OCI-LY3 (cell line): ENCODE measurements around the gene MYBPC3.

Experiments used
- H2AFZ ChIP-seq: fragments of 200-600, 300-600 bp; shearing (Covaris generic); 2 replicates; pipeline ENCODE4 v1.6.0; 2014; ENCODE audit warnings: antibody characterized with exemption, low read depth, low read length
- H3K27ac ChIP-seq: fragments of 200-600, 300-600 bp; sonication (generic); 2 replicates; pipeline ENCODE4 v1.5.1; 2014; ENCODE audit warnings: mild to moderate bottlenecking, low read length, moderate library complexity, mixed read lengths
- H3K27me3 ChIP-seq: fragments of 200-600, 300-600 bp; sonication (generic); 2 replicates; pipeline ENCODE4 v1.6.1; 2014; ENCODE audit warnings: low read depth, low read length, mixed read lengths
- H3K36me3 ChIP-seq: fragments of 200-600, 300-600 bp; sonication (generic); replicated peaks from 2 replicates; pipeline ENCODE3; 2014; ENCODE audit warnings: low read depth, low read length, mixed read lengths
- H3K4me1 ChIP-seq: fragments of 300-600, 200-600 bp; sonication (generic); 2 replicates; pipeline ENCODE4 v1.6.1; 2014; ENCODE audit warnings: low read length, mixed read lengths
- H3K4me2 ChIP-seq: fragments of 200-600, 300-600 bp; sonication (generic); 2 replicates; pipeline ENCODE4 v1.6.1; 2014; ENCODE audit warnings: low read length, mixed read lengths
- H3K4me3 ChIP-seq: fragments of 300-600, 200-600 bp; sonication (generic); 2 replicates; pipeline ENCODE4 v1.5.1; 2014; ENCODE audit warnings: antibody characterized with exemption, mild to moderate bottlenecking, low read length, moderate library complexity
- H3K79me2 ChIP-seq: fragments of 300-600, 200-600 bp; shearing (Covaris generic); 2 replicates; pipeline ENCODE4 v1.6.1; 2014; ENCODE audit warnings: mild to moderate bottlenecking, low read length, mixed read lengths
- H3K9ac ChIP-seq: fragments of 300-600, 200-600 bp; shearing (Covaris generic); 2 replicates; pipeline ENCODE4 v1.6.0; 2014; ENCODE audit warnings: mild to moderate bottlenecking, low read length, moderate library complexity
- H3K9me3 ChIP-seq: fragments of 200-600, 300-600 bp; shearing (Covaris generic); 2 replicates; pipeline ENCODE4 v1.6.1; 2014; ENCODE audit warnings: low read length, mixed read lengths; ENCODE audit not compliant: insufficient read depth
- H4K20me1 ChIP-seq: fragments of 200-600, 300-600 bp; sonication (generic); 2 replicates; pipeline ENCODE4 v1.6.1; 2016; ENCODE audit warnings: low read length, mixed read lengths; ENCODE audit not compliant: insufficient read depth
- CTCF ChIP-seq: fragments of 200-600, 300-600 bp; sonication (generic); IDR thresholded peaks from 2 replicates; pipeline ENCODE4 v1.5.1; 2014; ENCODE audit warnings: antibody characterized with exemption, low read length, low read depth
- EZH2phosphoT487 ChIP-seq: fragments of 200-600 bp; shearing (Covaris generic); IDR thresholded peaks from 2 replicates; pipeline ENCODE4 v1.6.1; 2018; ENCODE audit warnings: antibody characterized with exemption, mixed run types, low read depth

The MYBPC3 gene

GRCh38 chr11:47388697-47389576 lies 36.4 kb upstream of the MYBPC3 start:
- peaks cover 28% of the 10 kb centered on the region for H3K4me1 ChIP-seq
- no peaks in the 10 kb centered on the region for H3K27me3 ChIP-seq
- H3K9me3 ChIP-seq = no peaks in the 10 kb centered on the region
- no peaks in the 10 kb centered on the region for H4K20me1 ChIP-seq
- no peaks in the 10 kb centered on the region for H3K36me3 ChIP-seq
- no peak overlapping the region for H3K4me3 ChIP-seq
- no peaks in the 10 kb centered on the region for H3K79me2 ChIP-seq
- H3K27ac ChIP-seq = no peak overlapping the region
- TF ChIP-seq CTCF = no peak
- TF ChIP-seq EZH2phosphoT487 = no peak
- H3K4me2 ChIP-seq = no peak overlapping the region
- no peak overlapping the region for H3K9ac ChIP-seq
- H2AFZ ChIP-seq = no peak overlapping the region

DNA sequence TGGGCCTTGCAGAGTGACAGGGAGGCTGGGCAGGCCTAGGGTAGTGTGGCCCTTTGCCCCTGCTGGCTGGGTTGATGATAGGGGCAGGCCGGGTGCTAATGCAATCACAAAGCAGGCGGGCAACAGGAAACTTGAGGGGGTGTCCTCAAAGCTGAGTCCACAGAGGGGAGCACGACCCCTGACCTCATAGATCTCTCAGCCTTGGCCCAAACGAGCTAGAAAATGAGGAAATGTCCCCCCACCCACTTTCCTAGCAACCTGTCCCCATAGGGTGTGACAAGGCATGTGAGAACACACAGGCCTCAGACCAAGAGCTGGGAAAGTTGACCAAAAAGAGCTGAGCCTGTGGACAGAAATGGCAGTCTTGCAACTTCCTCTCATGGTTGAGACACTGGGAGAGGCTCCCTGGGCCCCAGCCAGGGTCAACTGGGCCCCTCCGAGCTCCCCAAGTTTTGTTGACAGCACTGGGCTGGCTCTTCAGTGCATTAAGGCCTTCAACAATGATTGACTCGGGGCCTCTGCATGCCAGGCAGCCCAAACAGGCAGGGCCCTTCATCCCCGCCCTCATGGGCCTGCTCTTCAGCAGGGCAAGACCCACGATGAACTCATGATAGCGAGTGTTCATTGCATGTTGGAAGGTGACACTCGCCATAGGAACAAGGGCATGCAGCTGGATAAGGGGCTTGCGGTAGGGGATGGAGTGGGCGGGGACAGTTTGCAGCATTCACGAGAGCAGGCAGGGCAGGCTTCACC lies 35.6 kb upstream of the MYBPC3 start:
- no peak for TF ChIP-seq CTCF
- no peak for TF ChIP-seq EZH2phosphoT487
- H3K9me3 ChIP-seq = no peaks in the 10 kb centered on the region
- H3K79me2 ChIP-seq = no peaks in the 10 kb centered on the region
- no peak overlapping the region for H3K4me3 ChIP-seq
- H4K20me1 ChIP-seq = no peaks in the 10 kb centered on the region
- H3K4me1 ChIP-seq = peaks cover 19% of the 10 kb centered on the region
- no peaks in the 10 kb centered on the region for H3K36me3 ChIP-seq
- H3K9ac ChIP-seq = no peak overlapping the region
- no peak overlapping the region for H3K27ac ChIP-seq
- no peak overlapping the region for H2AFZ ChIP-seq
- no peak overlapping the region for H3K4me2 ChIP-seq
- H3K27me3 ChIP-seq = no peaks in the 10 kb centered on the region

- Histone ChIP-seq H3K9me3 (no peaks in the 10 kb centered on the region), H3K36me3 (no peaks in the 10 kb centered on the region), H3K4me3 (no peak overlapping the region), H4K20me1 (no peaks in the 10 kb centered on the region), H3K27me3 (no peaks in the 10 kb centered on the region), H3K27ac (no peak overlapping the region), H3K9ac (no peak overlapping the region), H3K4me1 (no peaks in the 10 kb centered on the region), H3K4me2 (no peak overlapping the region), H3K79me2 (no peaks in the 10 kb centered on the region), H2AFZ (no peak overlapping the region)
- TF ChIP-seq CTCF = no peak
- TF ChIP-seq EZH2phosphoT487 = no peak
Observed at GRCh38 chr11:47384498-47384897, 32.0 kb upstream of the MYBPC3 start.

- Histone ChIP-seq H3K9me3 (no peaks in the 10 kb centered on the region), H3K4me1 (peaks cover 9% of the 10 kb centered on the region)
Observed at GRCh38 chr11:47383071-47383470, 30.6 kb upstream of the MYBPC3 start.

More at GRCh38 chr11:47383071-47383470, 30.6 kb upstream of the MYBPC3 start:
- Histone ChIP-seq H3K79me2 (peaks cover 9% of the 10 kb centered on the region), H3K27ac (no peak overlapping the region), H3K4me3 (no peak overlapping the region), H4K20me1 (no peaks in the 10 kb centered on the region), H3K36me3 (no peaks in the 10 kb centered on the region), H2AFZ (no peak overlapping the region), H3K4me2 (no peak overlapping the region), H3K27me3 (no peaks in the 10 kb centered on the region), H3K9ac (no peak overlapping the region)
- no peak for TF ChIP-seq EZH2phosphoT487
- no peak for TF ChIP-seq CTCF
